Medulla oblongata (tissue), 1 donor: ENCODE results near the gene SLAMF6.
"Not testable (repeated sequence)": the region's sequence is repeated elsewhere in the genome, so short reads cannot be mapped to it uniquely, and the experiment has no call there.

Experiments
- DNase-seq: peaks from one replicate; pipeline ENCODE4 v3.0.0-alpha.2; 2015; ENCODE audit errors: extremely low spot score

The SLAMF6 gene

DNA sequence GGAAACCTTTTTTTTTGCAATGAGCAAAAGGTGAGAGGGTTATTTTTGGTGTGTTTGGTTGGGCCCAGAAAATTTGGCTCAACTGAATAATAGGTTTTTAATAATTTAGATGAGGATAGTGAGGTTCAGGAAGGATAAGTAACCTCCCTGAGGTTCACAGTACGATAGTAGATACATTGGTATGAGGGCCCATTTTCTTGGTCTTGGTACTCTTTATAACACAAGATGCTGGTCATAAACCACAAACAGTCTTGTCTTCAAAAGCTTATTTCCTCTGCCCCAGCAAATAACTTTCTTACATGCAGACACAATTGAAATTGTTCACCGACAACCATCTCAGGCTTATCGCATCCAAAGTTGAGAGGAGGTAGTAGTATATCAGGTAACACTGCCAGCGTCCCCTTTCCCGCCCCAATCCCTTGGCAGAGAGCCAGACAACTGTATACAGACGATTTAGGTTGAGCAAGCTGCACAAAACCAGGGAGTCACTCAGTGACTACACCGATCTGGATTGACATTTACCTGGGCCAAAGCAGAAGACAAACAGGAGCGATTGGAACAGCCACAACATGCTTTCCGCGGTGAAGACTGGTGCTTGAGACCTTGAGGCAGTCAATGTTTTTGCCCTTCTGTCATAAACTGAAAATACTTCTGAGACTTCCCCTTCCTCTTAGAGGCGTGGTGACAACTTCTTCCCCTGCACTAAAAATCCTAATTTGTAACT is at the start of gene SLAMF6:
SLAMF6 (minus strand) TSS at position 634 of the 724 bp plus-strand sequence; CDS start at position 571, 63 bp downstream.
- no peak for DNase-seq

DNA sequence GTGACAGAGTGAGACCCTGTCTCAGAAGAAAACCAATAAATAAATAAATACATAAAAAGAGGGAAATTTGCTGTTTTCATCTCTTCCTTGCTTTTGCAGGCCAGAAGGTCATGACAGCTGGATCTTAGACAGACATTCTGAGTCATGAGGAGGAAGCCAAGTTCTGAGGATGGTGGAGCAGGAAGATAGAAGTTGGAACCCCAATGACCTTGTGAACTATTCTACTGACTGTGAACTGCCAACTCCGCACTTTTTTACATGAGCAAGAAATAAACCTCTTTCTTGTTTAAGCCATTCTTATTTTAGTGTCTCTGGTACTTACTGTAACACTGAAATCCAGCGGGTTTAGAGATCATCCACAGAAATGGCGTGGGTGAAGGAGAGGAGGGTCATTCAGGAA is 47.8 kb upstream of the SLAMF6 start:
- DNase-seq, result no peak

DNA sequence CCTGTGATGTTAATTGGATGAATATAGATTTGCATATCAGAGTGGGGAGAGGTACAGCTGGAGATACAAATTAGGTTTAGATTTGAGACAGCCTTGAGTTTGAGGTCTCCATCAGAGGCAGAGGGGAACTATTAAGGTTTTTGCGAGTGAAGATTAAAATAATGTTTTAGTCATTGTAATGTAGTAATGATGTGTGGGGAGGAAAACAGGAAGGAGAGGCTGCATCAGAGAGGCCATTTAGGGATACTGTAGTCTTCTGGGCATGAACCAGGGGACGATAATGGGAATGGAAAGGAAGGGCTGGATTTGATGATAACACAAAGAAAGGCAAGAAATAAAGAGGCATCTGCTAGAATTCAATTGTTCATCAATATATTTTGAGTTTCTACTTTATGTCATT is 46.8 kb upstream of the SLAMF6 start:
- no peak for DNase-seq

DNA sequence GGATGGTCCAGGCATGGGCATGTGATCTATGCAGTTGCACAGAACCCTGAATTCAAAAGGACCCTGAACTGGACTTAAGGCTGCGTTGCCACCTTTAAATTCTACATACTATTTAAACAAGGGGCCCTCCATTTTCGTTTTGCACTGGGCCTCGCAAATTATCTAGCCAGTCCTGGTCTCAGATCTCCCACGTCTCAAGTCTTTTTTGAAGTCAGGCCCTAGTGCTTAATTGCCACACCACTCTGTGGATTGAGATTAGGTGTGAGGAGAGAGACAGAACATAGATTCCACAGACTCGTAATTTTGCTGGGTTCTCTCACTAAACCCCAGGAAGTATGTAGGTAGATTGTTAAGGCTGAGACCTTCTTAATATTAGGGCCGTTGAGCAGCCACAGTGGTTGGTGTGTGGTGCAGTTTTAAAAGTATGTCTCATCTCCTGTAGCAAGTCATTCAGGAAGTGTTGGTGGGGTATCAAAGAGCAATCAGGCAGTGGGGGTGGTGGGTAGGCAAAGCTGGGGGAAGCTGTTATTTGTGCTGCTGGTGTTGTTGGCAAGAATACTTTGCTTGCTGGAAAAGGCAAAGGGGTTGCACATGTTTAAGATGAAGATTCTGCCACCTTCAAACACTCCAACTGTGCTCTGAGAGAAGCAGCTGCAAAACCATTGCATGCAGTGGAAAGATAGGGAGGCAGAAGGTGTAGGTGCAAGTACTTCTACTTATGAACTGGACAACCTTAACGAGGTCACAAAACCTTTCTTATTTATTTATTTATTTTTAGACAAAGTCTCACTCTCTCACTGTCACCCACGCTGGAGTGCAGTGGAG is 45.0 kb upstream of the SLAMF6 start:
- DNase-seq, result no peak

DNA sequence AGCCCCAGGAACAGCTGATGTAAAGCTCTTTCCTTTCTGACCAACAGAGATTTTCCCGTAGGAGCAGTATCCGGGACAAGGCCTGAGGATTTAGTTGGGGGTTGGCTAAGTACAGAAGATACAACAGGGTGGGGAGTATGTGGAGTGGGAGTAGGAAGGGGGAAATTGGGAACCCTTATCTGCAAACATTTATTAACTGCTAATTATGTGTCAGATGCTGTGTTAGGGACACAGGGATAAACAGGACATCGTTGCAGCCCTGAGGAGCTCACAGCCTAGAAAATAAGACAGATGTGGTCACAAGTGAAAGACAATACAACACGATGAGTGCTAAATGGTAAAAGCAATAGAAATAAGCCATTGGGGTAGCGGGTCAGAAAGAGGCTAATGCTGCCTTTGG is 44.3 kb upstream of the SLAMF6 start:
- no peak for DNase-seq

DNA sequence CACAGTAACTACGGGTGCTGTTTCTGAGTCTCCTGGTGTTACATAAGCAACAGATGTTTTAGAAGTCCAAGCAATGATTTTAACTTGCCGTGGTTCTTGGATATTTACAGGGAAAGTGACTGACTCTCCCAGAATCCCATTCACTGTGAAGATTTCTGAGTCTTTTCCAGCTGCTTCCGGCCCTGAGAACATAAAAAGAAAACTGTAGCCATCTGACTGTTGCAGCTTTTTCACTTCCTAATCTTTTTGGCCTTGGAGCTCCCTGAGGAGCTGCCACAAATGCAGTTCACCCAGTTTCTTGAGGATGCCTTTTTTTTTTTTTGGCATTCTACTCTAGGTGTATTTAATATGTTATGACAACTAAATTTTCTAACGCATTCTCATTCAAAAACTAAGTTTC is 42.5 kb upstream of the SLAMF6 start:
- DNase-seq, result peak; percentile 42

DNA sequence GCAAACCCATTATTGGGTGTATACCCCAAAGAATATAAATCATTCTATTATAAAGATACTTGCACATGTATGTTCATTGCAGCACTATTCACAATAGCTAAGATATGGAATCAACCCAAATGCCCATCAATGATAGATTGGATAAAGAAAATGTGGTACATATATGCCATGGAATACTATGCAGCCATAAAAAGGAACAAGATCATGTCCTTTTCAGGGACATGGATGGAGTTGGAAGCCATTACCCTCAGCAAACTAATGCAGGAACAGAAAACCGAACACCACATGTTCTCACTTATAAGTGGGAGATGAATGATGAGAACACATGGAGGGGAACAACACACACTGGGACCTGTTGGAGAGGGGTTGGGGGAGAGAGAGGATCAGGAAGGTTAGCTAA is 40.2 kb upstream of the SLAMF6 start:
- not testable (repeated sequence) for DNase-seq

DNA sequence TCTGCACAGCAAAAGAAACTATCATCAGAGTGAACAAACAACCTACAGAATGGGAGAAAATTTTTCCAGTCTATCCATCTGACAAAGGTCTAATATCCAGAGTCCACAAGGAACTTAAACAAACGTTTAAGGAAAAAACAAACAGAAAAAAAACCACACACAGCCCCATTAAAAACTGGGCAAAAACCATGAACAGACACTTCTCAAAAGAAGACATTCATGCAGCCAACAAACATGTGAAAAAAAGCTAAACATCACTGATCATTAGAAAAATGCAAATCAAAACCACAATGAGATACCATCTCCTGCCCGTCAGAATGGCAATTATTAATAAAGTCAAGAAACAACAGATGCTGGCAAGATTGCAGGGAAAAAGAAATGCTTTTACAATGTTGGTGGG is 39.7 kb upstream of the SLAMF6 start:
- not testable (repeated sequence) for DNase-seq

DNA sequence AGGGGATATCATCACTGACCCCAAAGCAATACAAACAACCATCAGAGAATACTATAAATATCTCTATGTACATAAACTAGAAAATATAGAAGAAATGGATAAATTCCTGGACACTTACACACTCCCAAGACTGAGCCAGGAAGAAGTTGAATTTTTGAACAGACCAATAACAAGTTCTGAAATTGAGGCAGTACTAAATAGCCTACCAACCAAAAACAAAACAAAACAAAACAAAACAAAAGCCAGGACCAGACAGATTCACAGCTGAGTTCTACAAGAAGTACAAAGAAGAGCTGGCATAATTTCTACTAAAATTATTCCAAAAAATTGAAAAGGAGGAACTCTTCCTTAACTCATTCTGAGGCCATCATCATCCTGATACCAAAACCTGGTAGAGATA is 37.8 kb upstream of the SLAMF6 start:
- no peak for DNase-seq

DNA sequence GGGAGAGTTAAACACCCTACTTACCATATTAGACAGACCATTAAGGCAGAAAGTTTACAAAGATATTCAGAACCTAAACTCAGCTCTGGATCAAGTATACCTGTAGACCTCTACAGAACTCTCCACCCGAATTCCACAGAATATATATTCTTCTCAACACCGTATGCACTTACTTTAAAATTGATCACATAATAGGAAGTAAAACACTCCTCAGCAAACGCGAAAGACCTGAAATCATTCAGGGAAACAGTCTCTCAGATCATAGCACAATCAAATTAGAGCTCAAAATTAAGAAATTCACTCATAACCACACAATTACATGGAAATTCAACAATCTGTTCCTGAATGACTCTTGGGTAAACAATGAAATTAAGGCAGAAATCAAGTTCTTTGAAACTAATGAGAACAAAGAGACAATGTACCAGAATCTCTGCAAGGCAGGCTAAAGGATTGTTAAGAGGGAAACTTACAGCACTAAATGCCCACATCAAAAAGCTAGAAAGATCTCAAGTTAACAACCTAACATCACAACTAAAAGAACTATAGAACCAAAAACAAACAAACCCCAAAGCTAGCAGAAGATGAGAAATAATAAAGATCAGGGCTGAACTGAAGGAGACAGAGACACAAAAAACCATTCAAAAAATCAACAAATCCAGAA is 37.1 kb upstream of the SLAMF6 start:
- DNase-seq, result no peak

DNA sequence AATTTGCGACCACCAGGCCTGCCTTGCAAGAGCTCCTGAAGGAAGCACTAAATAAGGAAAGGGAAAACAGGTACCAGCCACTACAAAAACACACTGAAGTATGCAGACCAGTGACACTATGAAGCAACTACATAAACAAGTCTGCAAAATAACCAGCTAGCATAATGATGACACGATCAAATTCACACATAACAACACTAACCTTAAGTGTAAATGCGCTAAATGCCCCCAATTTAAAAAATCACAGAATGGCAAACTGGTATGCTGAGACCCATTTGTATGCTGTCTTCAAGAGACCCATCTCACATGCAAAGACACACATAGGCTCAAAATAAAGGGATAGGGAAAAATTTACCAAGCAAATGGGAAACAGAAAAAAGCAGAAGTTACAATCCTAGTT is 36.4 kb upstream of the SLAMF6 start:
- not testable (repeated sequence) for DNase-seq

DNA sequence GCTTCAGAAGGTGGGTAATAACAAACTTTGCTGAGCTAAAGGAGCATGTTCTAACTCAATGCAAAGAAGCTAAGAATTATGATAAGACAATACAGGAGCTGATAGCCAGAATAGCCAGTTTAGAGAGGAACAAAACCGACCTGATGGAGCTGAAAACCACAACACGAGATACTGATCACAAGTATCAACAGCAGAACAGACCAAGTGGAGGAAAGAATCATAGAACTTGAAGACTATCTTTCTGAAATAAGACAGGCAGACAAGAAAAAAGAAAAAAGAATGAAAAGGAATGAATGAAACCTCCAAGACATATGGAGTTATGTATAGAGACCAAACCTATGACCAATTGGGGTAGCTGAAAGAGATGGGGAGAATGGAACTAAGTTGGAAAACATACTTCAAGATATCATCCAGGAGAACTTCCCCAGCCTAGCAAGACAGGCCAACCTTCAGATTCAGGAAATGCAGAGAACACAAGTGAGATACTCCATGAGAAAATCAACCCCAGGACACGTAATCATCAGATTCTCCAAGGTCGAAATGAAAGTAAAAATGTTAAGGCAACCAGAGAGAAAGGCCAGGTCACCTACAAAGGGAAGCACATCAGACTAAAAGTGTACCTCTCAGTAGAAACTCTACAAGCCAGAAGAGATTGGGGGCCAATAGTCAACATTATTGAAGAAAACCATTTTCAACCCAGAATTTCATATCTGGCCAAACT is 35.8 kb upstream of the SLAMF6 start:
- DNase-seq, result no peak

DNA sequence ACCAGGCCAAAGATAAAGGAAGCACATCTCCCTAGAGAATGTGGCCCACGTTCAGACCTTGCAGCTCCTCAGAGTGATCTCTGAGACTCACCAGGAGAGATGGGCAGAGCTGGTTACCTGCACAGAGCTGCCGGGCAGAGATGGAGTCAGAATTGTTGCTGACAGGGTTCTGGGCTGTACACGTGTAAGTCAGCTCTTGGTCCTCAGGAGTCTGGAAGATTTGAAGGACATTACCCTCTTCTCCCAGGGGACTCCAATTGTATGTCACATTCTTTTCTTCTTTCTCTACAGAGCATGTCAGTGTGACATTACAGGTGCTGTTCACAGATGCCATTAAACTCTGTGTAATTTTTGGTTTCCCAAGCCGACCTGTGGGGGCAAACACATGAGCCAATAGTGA is 30.7 kb upstream of the SLAMF6 start:
- no peak for DNase-seq

DNA sequence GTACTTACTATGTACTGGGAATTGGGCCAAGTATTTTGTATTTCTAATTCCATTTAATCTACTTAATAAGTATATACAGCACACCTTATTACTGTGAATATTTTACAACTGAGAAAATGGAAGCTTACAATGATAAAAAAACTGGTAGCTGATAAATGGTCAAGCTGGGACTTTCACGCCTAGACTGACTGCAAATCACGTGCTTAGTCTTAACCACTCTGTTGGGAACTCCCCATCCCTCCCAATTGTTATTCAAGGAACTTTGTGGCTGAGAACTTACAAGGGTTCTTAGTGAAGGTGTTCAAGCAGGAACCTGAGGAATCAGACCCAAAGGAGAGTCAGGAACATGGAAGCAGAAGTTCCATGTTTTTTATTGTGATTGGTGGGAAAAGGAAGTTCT is 29.4 kb upstream of the SLAMF6 start:
- DNase-seq, result no peak

DNA sequence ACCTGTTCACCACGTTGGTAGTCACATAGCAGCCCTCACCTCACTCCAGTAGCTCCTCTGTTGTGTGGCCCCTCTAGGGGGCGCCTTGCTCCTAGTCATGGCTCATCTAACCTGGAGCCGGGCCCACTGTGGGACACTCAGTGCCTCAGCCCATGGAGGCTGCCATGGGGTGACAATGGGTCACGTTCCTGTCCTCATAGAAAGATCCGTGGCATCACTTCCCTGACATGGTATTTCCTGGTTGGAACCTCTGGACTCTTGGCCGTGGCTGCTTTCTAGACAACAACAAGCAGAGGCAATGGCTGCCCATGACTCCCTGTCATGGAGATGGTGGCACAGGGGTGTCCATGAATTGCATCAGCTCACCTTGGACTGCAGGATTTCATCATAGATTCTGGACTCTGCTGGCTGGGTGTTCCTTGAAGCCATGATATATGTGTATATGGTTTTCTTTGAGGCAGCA is 27.5 kb upstream of the SLAMF6 start:
- no peak for DNase-seq

DNA sequence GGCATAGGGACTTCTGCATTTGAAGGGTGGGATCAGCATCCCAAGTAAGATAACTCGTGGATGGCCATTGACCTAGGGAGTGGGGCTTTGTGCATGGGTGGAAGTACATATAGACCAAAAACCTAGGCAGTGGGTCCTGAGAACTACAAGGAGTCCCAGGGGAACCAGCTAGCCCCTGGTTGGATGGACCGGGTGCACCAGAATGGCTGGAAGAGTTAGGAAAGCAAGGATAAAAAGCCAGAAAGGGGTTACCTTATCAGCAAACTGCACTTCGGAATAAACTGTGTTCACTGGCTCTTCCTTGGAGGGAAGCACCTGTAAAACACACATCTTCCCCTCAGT is 26.6 kb upstream of the SLAMF6 start:
- no peak for DNase-seq

DNA sequence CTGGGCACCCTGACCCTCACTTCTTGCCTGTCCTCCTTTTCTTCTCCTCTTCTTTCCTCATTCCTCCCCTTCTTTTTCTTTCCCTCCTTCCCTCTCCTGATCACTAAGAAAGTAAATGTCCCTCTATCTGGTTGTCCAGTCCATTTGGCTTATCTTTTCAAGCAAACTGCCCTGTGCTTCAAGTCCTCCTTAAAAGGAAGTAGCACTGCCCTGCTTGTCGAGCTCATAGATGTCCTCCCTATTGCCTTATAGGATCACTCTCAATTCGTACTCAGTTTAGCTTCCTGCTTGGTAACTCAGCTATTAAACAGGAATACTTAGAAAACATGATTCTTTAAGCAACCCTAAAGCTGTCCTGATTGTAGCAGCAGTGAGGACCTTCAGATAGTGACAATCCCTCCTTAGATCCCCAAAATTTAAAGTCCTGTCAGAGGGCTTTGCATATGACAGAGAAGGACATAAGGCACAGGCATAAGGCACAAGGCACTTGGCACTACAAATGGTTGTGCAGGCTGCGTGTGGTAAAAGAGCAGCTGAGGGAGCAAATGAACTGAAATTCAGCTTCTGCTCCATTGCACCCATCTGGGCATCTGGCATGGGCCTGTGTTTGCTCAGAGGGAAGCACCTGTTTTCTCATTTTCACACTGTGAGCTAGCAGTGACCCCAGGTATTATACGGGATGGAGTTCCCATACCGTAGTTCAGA is 26.1 kb upstream of the SLAMF6 start:
- no peak for DNase-seq

DNA sequence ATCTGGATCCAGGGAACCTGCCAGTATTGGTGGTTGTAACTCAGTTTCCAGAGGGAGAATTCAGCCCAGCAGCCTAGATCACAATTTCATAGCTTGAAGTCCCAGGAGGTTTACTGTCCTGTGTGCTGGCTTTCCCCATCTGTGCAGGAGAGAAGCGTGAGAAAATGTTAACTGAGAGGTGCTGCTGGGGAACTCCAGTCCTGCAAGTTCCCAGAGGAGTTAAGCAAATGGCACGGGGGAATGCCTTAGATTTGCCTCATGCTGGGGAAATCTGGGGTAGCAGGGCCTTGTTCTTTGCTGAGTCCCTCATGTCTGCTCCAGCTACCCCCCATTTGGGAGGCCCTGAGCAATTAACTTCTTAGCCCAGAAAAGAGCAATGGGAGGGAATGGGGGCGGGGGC is 25.1 kb upstream of the SLAMF6 start:
- no peak for DNase-seq

DNA sequence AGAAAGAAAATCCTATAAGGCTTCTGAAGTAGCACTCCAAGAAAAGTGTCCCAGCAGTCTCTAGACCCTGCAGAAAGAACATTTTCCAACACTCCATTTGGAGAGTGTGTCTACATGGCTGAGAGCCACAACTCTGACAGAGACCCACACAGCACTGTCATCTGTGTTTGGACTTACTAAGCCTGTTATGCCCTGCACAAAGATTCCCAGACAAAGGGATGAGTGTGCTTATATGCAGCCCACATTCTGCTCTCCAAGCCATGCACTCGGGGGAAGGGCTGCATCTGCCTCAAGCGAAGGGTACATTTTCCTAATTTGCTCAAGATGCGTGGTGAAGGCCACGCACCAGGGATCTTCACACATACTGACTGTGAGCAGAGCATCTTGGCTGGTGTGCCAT is 24.4 kb upstream of the SLAMF6 start:
- DNase-seq, result no peak

DNA sequence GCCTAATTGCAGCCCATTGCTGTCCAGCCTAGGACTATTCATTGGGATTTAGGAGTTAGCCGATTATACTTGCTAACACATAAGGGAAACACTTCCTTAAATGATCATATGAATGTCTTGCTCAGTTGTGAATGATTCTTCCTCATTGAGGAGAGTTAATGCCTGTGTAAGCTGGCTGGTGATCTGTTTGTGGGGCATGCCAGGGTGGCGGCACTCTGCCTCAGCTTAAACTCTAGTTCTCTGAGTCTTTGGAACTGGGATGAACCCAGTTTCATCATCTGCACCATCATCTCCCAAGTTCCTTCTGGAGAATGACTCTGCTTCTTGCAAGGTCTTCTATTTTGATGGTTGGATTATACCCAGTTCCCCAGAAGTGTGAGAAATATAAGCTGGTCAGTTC is 23.9 kb upstream of the SLAMF6 start:
- DNase-seq, result peak; percentile 38

DNA sequence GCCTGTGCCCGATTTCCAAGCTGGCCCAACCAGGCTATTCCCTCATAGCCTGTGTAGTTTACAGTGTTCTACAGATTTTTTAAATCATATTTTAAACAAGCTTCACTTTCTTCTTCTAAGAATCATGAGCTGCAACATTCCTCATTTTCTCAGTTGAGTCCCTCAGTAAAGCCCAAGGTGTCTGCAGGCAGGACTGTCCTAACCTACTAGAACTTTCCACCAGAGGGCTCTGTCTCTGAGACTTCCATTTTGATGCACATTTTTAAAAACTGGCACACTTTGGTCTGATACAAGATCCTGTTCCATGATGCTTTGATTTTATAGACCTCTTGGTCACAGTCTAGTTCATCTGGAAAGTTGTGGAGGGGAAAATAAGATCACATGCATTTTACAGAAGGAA is 21.6 kb upstream of the SLAMF6 start:
- peak; percentile 28 for DNase-seq
